ENCODE data around the gene VRK1.
A peak's percentile ranks its signal among the peaks of the same experiment; 100 is the strongest.
"Not testable (repeated sequence)": the region's sequence is repeated elsewhere in the genome, so short reads cannot be mapped to it uniquely, and the experiment has no call there.

Gene VRK1, protein sequence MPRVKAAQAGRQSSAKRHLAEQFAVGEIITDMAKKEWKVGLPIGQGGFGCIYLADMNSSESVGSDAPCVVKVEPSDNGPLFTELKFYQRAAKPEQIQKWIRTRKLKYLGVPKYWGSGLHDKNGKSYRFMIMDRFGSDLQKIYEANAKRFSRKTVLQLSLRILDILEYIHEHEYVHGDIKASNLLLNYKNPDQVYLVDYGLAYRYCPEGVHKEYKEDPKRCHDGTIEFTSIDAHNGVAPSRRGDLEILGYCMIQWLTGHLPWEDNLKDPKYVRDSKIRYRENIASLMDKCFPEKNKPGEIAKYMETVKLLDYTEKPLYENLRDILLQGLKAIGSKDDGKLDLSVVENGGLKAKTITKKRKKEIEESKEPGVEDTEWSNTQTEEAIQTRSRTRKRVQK

DNA sequence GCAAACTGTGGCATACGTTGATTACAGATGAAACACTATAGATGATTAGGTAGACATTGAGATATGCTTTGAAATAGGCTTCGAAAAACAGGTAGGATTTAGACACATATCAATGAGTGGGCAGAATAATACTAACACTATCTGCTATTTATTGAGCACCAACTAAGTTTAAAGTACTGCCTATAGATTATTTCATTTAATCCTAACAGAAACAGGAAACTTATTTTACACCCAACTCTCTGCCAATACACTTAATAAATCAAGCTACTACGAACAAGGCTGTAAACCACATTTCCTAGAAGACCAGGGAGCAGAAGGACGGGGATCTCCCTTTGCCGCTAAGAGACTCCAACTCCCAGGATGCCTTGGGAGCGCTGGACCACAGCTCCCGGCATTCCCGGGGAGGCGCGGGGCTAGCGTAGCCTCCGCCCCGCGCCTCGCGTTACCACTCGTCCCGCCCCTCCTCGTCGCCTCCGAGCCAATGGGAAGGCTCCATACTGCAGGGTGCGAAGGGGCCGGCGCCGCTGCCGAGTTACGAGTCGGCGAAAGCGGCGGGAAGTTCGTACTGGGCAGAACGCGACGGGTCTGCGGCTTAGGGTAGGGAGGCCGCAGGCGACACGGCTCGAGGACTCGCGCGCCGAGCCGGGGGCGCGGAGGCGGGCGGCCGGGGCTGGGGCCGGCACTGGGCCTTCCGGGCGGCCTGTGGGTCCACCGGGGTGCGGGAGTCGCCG is at the start of gene VRK1:
Gene VRK1, plus strand, starts transcription at position 532 of the 731 bp plus-strand sequence. CDS start 36,090 bp downstream, outside the sequence.
- peak; percentile 96 for DNase-seq (ENCODE audit: low spot score)

DNA sequence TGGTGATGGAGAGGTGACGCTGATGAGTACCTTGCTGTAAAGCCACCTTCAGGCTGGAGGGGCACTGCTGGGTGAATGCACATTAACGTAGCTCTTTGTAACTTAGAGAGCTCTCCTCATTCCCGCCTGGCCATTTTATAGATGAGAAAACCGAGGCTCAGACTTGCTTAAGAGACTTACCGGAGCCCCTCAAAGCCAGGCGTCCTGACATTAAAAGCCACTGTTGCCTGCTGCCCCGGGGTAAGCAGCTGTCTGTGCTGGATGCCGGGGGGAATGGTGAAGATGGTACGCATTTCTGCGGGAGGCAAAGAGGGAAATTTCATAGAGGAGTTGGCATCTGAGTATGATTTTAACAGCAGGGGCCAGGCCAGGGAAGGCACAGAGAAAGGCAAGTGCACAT is 49.6 kb upstream of the VRK1 start:
- DNase-seq (ENCODE audit: low spot score): no peak

DNA sequence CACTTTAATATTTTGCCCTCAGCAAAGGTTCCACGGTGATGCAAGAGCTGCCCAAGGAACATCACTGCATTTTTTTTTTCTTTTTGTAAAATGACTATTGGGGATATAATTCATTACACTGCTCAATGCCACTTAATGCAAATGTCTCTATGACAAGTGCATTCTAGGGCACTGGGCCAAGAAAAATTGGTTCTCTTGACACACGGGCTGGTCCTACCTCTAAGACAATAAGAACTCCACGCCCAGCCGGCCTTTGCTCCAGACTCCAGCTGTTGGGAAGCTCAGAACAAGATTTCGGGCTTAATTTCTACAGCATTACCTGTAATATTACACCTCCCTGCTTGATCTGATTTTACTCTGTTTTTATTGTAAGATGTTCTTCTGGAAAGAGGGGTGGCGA is 48.8 kb upstream of the VRK1 start:
- DNase-seq (ENCODE audit: low spot score): no peak

DNA sequence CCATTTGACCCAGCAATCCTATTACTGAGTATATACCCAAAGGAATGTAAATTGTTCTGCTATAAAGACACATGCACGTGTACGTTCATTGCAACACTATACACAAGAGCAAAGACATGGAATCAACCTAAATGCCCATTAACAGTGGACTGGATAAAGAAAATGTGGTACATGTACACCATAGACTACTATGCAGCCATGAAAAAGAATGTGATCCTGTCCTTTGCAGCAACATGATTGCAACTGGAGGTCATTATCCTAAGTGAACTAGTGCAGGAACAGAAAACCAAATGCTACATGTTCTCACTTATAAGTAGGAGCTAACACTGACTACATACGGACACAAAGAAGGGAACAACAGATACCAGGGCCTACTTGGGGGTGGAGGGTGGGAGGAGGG is 45.7 kb upstream of the VRK1 start:
- no peak for DNase-seq (ENCODE audit: low spot score)

DNA sequence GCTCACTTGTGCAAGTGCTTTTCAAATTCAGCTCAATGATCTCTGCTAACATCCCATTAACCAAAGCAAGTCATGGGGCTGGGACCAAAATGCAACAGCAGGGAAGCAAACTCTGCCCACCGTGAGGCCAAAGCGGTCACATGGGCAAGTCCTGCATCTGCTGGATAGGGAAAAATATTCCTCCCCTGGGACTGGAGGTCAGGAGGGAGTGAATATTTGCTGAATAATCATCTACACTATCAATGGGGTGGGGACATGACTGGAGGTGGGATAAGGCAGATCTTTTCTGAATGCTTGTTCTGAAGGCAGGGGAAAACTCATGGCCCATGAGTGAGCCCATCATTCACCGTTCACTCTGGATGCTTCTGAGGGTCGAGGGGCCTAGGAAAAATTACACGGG is 45.1 kb upstream of the VRK1 start:
- DNase-seq (ENCODE audit: low spot score): no peak

DNA sequence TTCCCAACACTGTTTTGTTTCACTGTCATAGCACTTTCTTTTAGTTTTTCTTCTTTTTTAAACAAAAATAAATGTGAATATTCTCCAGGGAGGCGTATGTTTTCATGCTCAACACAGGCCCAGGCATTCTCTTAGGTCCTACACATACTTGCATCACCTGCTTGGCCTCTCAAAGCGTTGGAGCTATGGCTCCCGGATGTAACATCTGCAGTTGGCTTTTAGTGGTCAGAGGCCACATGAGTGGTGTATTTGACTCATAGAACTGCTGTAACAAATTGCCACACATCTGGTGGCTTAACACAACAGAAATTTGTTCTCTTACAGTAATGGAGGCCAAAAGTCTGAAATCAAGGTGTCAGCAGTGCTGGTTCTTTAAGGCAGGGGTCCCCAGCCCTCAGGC is 44.6 kb upstream of the VRK1 start:
- DNase-seq (ENCODE audit: low spot score): no peak

DNA sequence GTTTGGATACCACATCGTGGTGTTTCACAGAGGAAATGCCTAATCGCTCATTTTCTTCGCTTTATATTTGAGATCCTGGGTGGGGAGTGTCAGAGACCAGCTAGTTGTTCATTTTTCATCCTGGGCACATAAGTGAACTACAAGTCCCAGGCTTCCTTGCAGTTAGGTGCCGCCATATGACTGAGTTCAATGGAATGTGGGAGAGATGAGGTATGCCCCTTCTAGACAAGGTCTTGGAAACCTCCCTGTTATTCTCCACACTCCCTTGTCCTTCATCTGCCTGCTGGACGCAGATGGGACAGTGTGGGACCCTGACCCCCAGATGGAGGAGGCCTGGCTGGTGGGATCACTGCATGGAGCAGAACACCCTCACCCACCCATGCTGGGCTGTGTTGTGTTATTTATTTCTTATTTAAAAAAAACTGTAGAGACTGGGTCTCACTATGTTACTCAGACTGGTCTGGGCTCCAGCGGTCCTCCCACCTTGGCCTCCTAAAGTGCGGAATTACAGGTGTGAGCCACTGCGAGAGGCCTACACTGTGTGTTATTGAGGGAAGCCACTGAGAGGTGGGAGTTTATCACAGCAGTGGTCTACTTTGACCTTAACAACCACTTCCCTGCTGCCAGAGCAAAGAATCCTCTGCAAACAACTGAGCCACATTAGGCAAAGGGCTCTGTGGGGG is 42.9 kb upstream of the VRK1 start:
- DNase-seq (ENCODE audit: low spot score): no peak

DNA sequence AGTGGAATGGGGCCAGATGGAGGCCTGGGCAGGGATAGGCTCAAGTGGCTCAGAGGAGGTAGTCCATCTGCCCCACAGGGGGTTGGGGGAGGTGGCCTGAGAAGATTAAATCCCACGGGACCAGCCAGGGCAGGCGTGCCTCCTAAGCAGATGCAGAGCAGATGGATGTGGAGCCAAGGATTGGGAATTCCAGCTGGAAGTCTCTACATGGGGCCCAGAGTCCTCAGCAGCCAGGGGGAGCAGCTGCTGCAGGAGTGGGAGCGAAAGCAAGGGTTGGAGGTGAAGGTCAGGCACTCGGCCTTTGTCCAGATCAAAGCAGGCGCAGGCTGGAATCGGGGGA is 42.4 kb upstream of the VRK1 start:
- no peak for DNase-seq (ENCODE audit: low spot score)

DNA sequence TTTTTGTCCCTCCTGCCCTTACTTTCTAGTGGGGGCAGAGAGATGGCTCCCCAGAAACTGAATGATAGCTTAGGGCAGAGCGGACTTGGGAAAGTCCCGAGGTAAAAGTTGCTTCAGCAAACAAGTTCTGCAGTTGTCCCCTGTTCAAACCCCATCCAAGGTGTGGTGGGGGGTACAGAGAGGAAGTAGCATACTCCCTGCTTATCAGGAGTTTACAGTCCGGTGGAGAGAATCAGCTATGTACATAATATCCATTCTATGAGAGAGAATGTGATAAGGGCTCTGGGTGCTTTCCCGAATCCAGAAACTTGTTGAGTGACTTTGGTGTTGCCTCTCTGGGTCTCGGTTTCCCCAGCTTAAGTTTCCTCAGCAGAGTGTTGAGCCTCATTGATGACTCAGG is 40.4 kb upstream of the VRK1 start:
- DNase-seq (ENCODE audit: low spot score): no peak

DNA sequence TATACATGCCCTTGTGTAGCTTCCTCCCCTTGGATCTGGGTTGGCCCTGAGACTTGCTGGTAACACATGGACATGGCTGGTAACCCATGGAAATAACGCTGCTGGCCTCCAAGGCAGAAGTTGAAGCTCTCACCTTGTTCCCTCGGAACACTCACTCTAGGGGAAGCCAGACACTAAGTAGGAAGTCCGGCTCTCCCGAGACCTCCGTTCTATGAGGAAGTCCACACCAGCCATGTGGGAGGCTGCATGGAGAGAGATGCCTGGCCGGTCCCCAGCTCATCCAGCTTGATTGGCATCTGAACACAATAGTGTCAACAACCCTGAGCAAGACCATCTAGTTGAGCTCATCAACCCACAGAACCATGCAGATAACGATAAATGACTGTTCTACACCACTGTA is 39.7 kb upstream of the VRK1 start:
- no peak for DNase-seq (ENCODE audit: low spot score)

DNA sequence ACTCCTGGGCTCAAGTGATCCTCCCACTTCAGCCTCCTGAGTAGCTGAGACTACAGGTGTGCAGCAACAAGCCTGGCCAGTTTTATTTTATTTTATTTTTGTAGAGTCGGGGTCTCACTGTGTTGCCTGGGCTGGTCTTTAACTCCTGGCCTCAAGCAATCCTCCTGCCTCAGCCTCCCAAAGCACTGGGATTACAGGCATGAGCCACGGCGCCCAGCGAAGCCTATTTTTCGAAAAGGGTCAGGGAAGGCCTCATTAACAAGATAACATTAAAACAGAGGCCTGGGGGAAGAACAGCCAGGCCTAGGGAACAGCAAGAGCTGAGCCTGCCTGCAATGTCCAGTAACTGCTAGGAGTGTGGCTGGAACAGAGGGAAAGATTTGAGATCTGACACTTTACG is 36.1 kb upstream of the VRK1 start:
- DNase-seq (ENCODE audit: low spot score): no peak

DNA sequence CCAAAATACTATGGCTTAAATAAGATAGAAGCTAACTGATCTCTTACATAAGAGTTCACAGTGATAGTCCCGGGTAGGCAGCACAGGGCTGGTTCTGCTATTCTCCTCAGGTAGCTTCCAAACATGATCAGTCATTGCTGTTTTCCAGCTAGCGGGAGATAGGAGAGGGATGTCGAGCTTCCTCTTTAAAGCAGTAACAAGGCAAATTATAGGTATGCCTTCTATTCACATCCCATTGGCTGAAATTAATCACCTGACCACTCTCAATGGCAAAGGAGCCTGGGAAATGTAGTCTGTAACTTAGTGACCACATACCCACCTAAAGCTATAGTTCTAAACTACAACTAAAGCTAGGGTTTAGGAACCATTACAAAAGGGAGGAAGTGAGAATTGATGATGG is 34.5 kb upstream of the VRK1 start:
- peak; percentile 75 for DNase-seq (ENCODE audit: low spot score)

DNA sequence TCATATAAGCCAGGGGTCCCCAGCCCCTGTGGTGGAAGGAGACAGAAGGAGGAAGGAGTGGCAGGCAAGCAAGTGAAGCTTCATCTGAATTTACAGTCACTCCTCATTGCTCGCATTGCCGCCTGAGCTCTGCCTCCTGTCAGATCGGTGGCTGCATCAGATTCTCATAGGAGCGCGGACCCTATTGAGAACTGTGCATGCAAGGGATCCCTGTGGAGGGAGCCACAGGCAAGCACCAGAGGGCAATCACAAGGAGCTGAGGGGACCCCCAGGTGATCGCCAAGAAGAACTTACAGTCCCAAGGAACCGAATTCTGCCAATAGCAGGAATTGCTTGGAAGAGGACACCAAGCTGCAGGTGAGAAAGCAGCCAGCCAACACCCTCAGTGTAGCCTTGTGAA is 33.2 kb upstream of the VRK1 start:
- no peak for DNase-seq (ENCODE audit: low spot score)

DNA sequence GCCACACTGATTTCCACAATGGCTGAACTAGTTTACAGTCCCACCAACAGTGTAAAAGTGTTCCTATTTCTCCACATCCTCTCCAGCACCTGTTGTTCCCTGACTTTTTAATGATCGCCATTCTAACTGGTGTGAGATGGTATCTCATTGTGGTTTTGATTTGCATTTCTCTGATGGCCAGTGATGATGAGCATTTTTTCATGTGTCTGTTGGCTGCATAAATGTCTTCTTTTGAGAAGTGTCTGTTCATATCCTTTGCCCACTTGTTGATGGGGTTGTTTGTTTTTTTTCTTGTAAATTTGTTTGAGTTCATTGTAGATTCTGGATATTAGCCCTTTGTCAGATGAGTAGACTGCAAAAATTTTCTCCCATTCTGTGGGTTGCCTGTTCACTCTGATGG is 32.0 kb upstream of the VRK1 start:
- not testable (repeated sequence) for DNase-seq (ENCODE audit: low spot score)

DNA sequence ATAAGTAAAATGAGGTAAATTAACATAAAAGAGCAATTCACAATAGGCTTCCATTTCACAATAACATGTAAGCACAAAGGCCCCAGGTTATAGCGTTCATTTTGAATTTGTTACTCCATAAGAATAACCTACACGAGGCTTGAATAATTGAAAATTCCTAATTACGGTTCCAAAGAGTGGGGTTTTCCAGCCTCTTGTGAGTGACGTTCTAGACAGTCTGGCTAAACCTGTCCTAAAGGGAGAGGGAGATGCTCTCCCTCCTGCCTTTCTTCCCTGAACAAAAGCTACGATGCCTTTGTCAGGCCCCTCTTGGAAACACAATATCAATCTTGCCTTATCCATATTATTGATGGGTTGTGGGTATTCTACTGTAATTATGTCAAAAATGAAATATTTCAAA is 24.3 kb upstream of the VRK1 start:
- DNase-seq (ENCODE audit: low spot score): no peak

DNA sequence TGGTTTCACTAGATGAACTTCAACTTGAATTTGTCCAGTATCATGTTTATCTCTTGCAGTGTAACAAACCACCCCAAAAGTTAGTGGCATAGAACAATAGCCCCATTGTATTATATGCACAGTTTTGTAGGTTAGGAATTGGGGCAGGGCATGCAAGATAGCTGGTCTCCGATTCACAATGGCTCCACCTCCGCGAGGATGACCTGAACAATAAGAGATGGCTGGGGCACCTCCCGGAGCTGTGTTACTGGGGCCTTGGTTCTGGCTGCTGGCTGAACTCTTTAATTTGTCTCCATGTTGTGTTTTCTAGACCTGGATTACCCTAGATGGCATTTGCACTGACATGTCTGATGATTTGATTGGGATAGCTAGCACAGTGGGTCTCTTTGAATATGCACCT is 20.4 kb upstream of the VRK1 start:
- DNase-seq (ENCODE audit: low spot score): no peak

DNA sequence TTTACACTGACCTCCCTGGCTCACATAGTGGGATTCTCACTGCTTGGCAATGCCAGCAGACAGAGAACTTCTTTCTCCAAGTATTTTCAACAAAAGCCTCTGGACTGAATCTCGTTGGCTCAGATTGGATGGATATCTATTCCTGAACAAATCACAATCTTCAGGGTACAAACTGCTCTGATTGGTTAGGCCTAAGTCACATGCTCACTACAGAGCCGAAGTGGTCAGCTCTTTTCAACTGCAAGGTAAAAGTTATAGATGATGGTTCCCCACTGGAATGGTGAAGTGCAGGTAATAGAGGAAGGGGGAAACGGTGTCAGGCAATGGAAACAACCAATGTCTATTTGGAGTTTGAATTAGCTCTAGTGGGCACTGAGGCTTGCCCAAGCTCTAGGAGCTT is 16.7 kb upstream of the VRK1 start:
- DNase-seq (ENCODE audit: low spot score): no peak

DNA sequence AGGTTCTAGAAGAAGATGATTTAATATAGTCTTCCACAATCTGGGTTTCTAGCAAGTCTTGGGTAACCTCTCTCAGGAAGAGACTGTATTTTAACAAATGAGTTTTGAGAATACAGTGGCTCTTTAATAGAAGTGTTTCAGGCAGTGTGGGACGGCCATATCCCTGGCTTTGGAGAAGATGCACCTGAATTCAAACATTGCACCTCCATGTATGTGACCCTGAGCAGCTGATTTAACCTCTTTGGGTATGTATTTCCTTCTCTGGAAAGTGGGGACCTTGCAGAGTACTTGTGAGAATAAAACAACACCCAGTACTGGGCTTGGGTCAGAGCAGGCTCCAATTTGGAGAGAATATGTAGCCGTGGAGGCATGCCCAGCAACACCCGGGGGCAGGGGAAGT is 15.8 kb upstream of the VRK1 start:
- DNase-seq (ENCODE audit: low spot score): no peak

DNA sequence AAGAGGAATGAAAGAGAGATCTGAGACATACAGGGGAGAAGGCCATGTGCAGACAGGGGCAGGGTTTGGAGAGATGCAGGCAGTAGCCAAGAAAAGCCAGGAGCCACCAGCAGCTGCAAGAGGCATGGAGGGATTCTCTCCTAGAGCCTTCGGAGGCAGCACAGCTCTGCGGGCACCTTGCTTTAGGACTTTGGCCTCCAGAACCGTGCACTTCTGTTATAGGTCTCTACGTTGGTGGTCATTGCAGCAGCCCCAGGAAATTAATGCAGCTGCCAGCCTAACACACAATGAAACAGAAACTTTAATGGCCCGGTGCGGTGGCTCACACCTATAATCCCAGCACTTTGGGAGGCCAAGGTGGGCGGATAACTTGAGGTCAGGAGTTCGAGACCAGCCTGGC is 14.7 kb upstream of the VRK1 start:
- no peak for DNase-seq (ENCODE audit: low spot score)

DNA sequence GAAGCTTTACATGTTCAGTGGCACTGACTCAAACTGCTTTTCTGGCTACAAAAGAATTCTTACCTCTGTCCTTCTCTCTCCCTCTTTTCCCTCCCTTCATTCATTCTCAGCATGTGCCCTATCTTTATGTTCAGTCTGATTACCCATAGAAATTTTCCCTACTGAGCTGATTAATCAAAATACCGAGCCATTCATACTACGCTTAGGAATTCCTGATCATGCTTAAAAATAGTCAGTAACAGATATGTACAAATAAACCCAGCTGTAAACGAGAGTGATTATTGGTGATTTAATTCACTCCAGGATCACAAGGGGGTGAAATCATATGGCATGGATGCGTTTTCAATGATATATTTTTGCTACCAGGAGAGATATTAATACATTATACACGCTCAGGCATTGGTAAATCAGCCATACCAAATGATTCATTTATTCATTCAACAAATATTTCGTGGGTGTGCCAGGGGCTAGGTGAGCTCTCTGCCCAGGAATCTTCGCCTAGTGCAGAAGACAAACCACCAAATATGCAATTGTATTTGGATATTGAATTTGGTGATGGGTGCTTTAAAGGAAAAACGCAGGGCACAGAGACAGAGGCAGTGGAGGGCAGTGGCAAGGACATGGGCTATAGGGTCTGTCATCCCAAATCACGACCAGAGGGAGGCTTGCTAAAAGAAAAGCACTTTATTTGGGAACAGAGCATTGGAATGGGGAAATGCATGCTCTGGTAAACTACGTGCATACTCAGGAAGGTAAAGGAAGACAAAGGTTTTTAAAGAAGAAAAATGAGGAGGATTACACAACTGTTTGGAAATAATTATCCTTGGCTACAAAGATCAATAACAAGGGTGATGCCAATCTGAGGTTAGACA is 13.9 kb upstream of the VRK1 start:
- no peak for DNase-seq (ENCODE audit: low spot score)

DNA sequence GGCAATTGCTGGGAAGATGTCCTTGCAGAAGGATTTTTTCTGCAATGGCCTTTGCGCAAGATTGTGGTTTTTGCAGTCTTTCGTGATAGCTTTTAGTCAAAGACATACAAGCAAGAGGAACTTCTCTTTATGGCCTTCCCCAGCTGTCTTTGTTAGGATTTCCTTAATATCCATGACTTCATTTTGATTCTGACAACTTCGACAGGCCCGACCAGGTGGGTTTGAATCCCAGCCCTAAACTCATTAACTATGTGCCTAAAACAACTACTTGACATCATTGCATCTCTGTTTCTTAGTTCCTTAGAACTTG is 13.3 kb upstream of the VRK1 start:
- DNase-seq (ENCODE audit: low spot score): no peak

DNA sequence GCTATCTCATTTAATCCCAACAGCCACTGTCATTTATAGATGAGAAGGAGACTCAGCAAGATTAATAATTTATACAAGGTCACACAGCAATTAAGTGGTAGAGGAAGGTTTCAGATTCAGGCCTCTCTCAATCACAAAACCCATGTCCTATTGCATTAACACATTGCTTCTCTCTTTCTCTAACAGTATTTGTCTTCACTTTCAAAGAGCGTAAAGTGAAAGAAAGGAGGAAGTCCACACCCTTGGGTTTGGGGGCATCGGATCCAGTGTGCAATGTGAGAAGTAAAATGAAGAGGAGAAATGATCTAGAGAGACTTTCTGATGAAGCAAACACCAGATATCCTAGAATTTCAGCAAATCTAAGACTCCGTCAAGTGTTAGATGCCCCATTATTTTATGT is 7.0 kb upstream of the VRK1 start:
- DNase-seq (ENCODE audit: low spot score): no peak

DNA sequence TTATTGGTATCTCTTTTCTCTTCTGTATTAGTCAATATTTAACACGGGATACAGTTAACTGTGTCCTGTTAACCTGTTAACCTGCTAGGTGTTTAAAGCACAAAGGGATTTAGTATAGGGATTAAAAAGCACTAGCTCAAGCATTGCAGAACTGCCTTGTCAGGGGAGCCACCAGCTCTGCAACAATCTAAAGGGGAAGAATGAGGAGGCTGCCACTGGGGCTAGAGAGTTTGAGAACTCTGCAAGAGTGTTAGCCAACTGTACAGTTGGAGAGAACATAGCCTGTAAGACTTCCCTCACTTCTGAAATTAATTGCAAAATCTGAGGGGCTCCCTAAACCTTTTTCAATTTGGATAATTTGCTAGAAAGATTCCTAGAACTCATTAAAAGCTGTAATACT is 6.5 kb upstream of the VRK1 start:
- no peak for DNase-seq (ENCODE audit: low spot score)
